Left lung (tissue), 10 donors: ENCODE data around the gene ZFPM1. TPM values are rescaled to one million over a fixed set of nuclear protein-coding genes. Genes with fewer than 3 reads are reported as not detected.

Source experiments
- ATAC-seq: fragments of 200-7000 bp; cut with Tn5 transposase; one replicate; pipeline ENCODE4 v1.9.1; 2020; ENCODE audit warnings: moderate library complexity
- DNase-seq, 4 donors: peaks; one replicate each; pipeline ENCODE4 v3.0.0-alpha.2; 2013 to 2020
- H3K27ac ChIP-seq, 2 donors: fragments of 200-600 bp; sonication (generic) in 1 of 2; one replicate each; pipeline versions ENCODE4 v1.5.0 to v1.8.0; 2020 to 2021
- H3K27me3 ChIP-seq, 2 donors: fragments of 200-600 bp; sonication (generic) in 1 of 2; one replicate each; pipeline versions ENCODE4 v1.5.0 to v1.8.0; 2020 to 2021
- H3K36me3 ChIP-seq, 2 donors: fragments of 200-600 bp; sonication (generic) in 1 of 2; one replicate each; pipeline versions ENCODE4 v1.5.0 to v1.8.0; 2020 to 2021
- H3K4me1 ChIP-seq, 2 donors: fragments of 200-600 bp; one replicate each; pipeline ENCODE4 v1.8.0; 2021
- H3K4me3 ChIP-seq, 2 donors: fragments of 200-600 bp; sonication (generic) in 1 of 2; one replicate each; pipeline versions ENCODE4 v1.5.0 to v1.8.0; 2020 to 2021; ENCODE audit warnings: mild to moderate bottlenecking in 1 of 2
- H3K9me3 ChIP-seq, 2 donors: fragments of 200-600 bp; sonication (generic) in 1 of 2; one replicate each; pipeline versions ENCODE4 v1.5.0 to v1.8.0; 2020 to 2021
- CTCF ChIP-seq, 2 donors: fragments of 200-600 bp; sonication (generic) in 1 of 2; IDR thresholded peaks; one replicate each; pipeline versions ENCODE4 v1.5.0 to v1.8.0; 2021; ENCODE audit warnings: antibody characterized with exemption in 2 of 2
- intact Hi-C, 2 donors: fragments of 100-400 bp; cut with DNase I; formaldehyde crosslinking; loops; one replicate each; pipeline versions ENCODE4 v1.11.2 to v1.14.2; 2022
- polyA plus RNA-seq, 6 donors: library from polyadenylated mRNA; unstranded; fragments of 120-200 nt; gene quantifications; one replicate each; pipeline ENCODE4 v1.2.1, GENCODE V29; 2013; ENCODE audit not compliant: insufficient read length in 6 of 6
- total RNA-seq, 2 donors: library from RNA; stranded (reverse); fragmentation: NEBNext Ultra II Directional; extraction: Animal tissue kit (Norgen Biotek cat#: 25700); gene quantifications; one replicate each; pipeline ENCODE4 v1.2.1, GENCODE V29; 2021
- donor health status: DM: no; HTN: yes; CAD: no.
- donor health status: DM: no; HTN: no; CAD: no.

ZFPM1 gene
- total and polyA plus RNA-seq, 8 donors = 1.8 to 7.0 (median 3.6) TPM

GRCh38 chr16:88421871-88422433, 31.1 kb upstream of the ZFPM1 start:
- H3K9me3 ChIP-seq = no peaks in the 10 kb centered on the region
- H3K4me1 ChIP-seq = no peaks in the 10 kb centered on the region
- H3K36me3 ChIP-seq = no peaks in the 10 kb centered on the region
- ATAC-seq (no peak), DNase-seq (no peak)
- peaks cover 0 to 52% of the 10 kb centered on the region in 2 donors for H3K27me3 ChIP-seq
- intact Hi-C loops = no loop called here
- no peak overlapping the region for H3K4me3 ChIP-seq
- H3K27ac ChIP-seq = no peak overlapping the region
- no peak for TF ChIP-seq CTCF (IDR thresholded peaks at IDR 0.05)

- ATAC-seq = no peak
- H3K4me3 ChIP-seq = no peak overlapping the region
- H3K27me3 ChIP-seq = peaks cover 0 to 44% of the 10 kb centered on the region in 2 donors
- H3K27ac ChIP-seq = no peak overlapping the region
- no peak for DNase-seq
- no peaks in the 10 kb centered on the region for H3K4me1 ChIP-seq
- H3K36me3 ChIP-seq = no peaks in the 10 kb centered on the region
- intact Hi-C loops = no loop called here
- H3K9me3 ChIP-seq = no peaks in the 10 kb centered on the region
- no peak for TF ChIP-seq CTCF (IDR thresholded peaks at IDR 0.05)
Observed at GRCh38 chr16:88422733-88423447, 30.2 kb upstream of the ZFPM1 start.

- H3K36me3 ChIP-seq = no peaks in the 10 kb centered on the region
- no peak for ATAC-seq
- intact Hi-C loops = no loop called here
- no peak overlapping the region for H3K4me3 ChIP-seq
- no peak for DNase-seq
- no peak for TF ChIP-seq CTCF (IDR thresholded peaks at IDR 0.05)
- H3K27ac ChIP-seq = no peak overlapping the region
- H3K9me3 ChIP-seq = no peaks in the 10 kb centered on the region
- no peaks in the 10 kb centered on the region for H3K4me1 ChIP-seq
- H3K27me3 ChIP-seq = peaks cover 0 to 43% of the 10 kb centered on the region in 2 donors
Observed at GRCh38 chr16:88423448-88423850, 29.6 kb upstream of the ZFPM1 start.

- ATAC-seq (no peak), DNase-seq (no peak)
- Histone ChIP-seq H3K27me3 (peaks cover 2 to 45% of the 10 kb centered on the region in 2 donors), H3K27ac (no peak overlapping the region), H3K4me1 (peaks cover 2 to 4% of the 10 kb centered on the region in 2 donors), H3K36me3 (no peaks in the 10 kb centered on the region), H3K4me3 (no peak overlapping the region), H3K9me3 (no peaks in the 10 kb centered on the region)
- intact Hi-C loops = no loop called here
- no peak for TF ChIP-seq CTCF (IDR thresholded peaks at IDR 0.05)
Observed at GRCh38 chr16:88424587-88425235, 28.4 kb upstream of the ZFPM1 start.

- intact Hi-C loops = no loop called here
- H3K4me1 ChIP-seq = peaks cover 9 to 17% of the 10 kb centered on the region in 2 donors
- H3K9me3 ChIP-seq = no peaks in the 10 kb centered on the region
- no peak overlapping the region for H3K4me3 ChIP-seq
- peaks cover 7 to 45% of the 10 kb centered on the region in 2 donors for H3K27me3 ChIP-seq
- TF ChIP-seq CTCF (IDR thresholded peaks at IDR 0.05) = no peak
- DNase-seq = no peak
- no peak overlapping the region for H3K27ac ChIP-seq
- no peak for ATAC-seq
- no peaks in the 10 kb centered on the region for H3K36me3 ChIP-seq
Observed at GRCh38 chr16:88426018-88426417, 27.1 kb upstream of the ZFPM1 start.
